ENCODE data around the gene HIF1AN.

Gene HIF1AN

DNA sequence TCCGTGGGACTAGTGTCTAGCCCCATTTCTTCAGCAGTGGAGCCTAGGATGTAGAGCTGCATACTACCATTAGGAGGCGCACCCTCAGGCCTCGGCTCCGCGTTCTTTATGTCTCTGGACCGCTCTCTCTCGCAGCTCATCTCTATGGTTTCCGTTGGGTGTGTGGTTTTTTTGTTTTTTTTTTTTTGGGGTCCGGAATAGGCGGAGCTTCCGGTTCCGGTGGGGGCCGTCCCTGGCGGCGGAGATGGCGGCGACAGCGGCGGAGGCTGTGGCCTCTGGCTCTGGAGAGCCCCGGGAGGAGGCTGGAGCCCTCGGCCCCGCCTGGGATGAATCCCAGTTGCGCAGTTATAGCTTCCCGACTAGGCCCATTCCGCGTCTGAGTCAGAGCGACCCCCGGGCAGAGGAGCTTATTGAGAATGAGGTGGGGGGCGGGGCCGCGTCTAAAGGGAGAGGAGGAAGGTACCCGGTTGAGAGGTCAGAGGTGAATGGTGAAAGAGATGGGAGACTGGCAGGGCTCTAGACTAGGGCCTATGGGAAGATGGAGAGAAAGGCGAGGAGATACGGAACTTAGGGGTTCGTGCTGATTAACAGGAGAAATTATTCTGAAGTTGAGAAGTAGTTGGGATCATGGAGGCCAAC is at the start of gene HIF1AN:
HIF1AN (plus strand) TSS at position 229 of the 639 bp plus-strand sequence; CDS start at position 245, 16 bp downstream.
- peak within 1 kb of the TSS; percentile 36 for H3K4me3 ChIP-seq (ENCODE audit: low read length)
- H3K9ac ChIP-seq (ENCODE audit: low read length): peak within 1 kb of the TSS; percentile 74
- no peaks in the 10 kb centered on the region for H3K27me3 ChIP-seq (ENCODE audit: control insufficient read depth, insufficient read depth, low read length)
- H3K4me1 ChIP-seq (ENCODE audit: control insufficient read depth, insufficient read depth, low read length): peaks cover 6% of the 10 kb centered on the region
- no peaks in the 10 kb centered on the region for H3K9me3 ChIP-seq (ENCODE audit: control insufficient read depth, low read length)
- no peaks in the 10 kb centered on the region for H3K36me3 ChIP-seq (ENCODE audit: control insufficient read depth, insufficient read depth, low read length)

DNA sequence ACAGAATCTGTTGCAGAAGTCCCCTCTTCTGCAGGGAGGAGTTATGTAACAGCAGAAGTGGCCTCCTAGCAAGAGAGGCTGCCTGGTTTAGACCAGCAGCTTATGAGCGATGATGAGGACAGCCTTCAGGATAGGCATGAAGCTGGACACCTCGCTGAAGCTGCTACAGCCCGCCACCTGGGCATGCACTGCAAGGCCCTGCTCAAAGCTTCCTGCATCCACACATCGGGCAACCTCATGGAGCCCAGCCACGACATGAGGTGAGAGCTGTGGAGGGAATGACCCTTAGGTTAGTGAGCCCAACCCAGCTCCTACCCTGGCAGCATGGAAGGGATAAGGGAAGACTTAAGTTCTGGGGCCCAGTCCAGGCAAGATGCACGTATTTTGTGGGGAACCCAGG is 48.2 kb upstream of the HIF1AN start:
- Histone ChIP-seq H3K9ac (ENCODE audit: low read length) (no peak overlapping the region), H3K4me1 (ENCODE audit: control insufficient read depth, insufficient read depth, low read length) (peaks cover 7% of the 10 kb centered on the region), H3K36me3 (ENCODE audit: control insufficient read depth, insufficient read depth, low read length) (peaks cover 5% of the 10 kb centered on the region), H3K9me3 (ENCODE audit: control insufficient read depth, low read length) (no peaks in the 10 kb centered on the region), H3K27me3 (ENCODE audit: control insufficient read depth, insufficient read depth, low read length) (peaks cover 8% of the 10 kb centered on the region), H3K4me3 (ENCODE audit: low read length) (no peak overlapping the region)

DNA sequence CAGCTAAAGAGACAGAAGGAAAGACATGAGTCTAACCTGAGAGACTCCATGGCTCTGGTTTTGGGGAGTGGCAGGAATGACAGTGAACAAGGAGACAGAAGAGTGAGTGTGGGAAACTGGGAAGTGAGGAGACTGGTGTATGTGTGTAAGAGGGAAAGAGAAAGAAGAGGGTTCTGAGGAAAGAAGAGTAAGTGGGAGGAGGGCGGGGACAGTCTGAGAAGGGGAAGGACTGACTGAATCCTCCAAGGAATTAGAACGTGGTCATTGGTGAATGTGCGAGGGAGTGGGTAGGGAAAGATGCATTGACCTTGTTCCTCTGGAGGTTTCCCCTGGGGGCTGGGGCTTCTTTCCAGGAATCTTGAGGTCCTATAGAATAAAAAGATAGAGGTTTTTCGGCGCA is 46.3 kb upstream of the HIF1AN start:
- Histone ChIP-seq H3K36me3 (ENCODE audit: control insufficient read depth, insufficient read depth, low read length) (peaks cover 5% of the 10 kb centered on the region), H3K4me1 (ENCODE audit: control insufficient read depth, insufficient read depth, low read length) (no peaks in the 10 kb centered on the region), H3K9me3 (ENCODE audit: control insufficient read depth, low read length) (no peaks in the 10 kb centered on the region), H3K9ac (ENCODE audit: low read length) (no peak overlapping the region), H3K4me3 (ENCODE audit: low read length) (no peak overlapping the region), H3K27me3 (ENCODE audit: control insufficient read depth, insufficient read depth, low read length) (no peaks in the 10 kb centered on the region)

DNA sequence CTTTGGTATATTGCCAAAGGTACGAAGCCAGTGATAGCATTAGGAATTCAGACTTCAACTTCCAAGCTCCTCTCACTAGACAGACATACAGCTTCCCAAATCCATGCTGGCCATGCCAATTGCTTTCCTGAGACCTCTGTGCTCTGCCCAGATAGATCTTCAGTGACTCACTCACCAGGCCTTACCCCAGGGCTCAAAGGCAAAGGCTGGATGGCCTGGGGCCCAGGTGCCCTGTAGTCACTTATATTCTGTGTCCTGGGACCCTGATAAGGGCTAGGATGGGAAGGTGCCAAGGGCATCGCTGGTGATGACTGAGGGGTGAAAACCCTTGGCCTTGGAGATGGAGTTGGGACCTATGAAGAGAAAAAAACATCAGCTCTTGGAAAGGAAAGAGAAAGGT is 45.2 kb upstream of the HIF1AN start:
- Histone ChIP-seq H3K9me3 (ENCODE audit: control insufficient read depth, low read length) (no peaks in the 10 kb centered on the region), H3K9ac (ENCODE audit: low read length) (no peak overlapping the region), H3K4me1 (ENCODE audit: control insufficient read depth, insufficient read depth, low read length) (no peaks in the 10 kb centered on the region), H3K27me3 (ENCODE audit: control insufficient read depth, insufficient read depth, low read length) (no peaks in the 10 kb centered on the region), H3K36me3 (ENCODE audit: control insufficient read depth, insufficient read depth, low read length) (peaks cover 5% of the 10 kb centered on the region), H3K4me3 (ENCODE audit: low read length) (no peak overlapping the region)

- Histone ChIP-seq H3K9me3 (ENCODE audit: control insufficient read depth, low read length) (no peaks in the 10 kb centered on the region), H3K4me3 (ENCODE audit: low read length) (no peak overlapping the region), H3K27me3 (ENCODE audit: control insufficient read depth, insufficient read depth, low read length) (no peaks in the 10 kb centered on the region), H3K4me1 (ENCODE audit: control insufficient read depth, insufficient read depth, low read length) (no peaks in the 10 kb centered on the region), H3K9ac (ENCODE audit: low read length) (no peak overlapping the region), H3K36me3 (ENCODE audit: control insufficient read depth, insufficient read depth, low read length) (no peaks in the 10 kb centered on the region)
These were observed 39.2 kb upstream of the HIF1AN start for GRCh38 chr10:100496567-100496966.

DNA sequence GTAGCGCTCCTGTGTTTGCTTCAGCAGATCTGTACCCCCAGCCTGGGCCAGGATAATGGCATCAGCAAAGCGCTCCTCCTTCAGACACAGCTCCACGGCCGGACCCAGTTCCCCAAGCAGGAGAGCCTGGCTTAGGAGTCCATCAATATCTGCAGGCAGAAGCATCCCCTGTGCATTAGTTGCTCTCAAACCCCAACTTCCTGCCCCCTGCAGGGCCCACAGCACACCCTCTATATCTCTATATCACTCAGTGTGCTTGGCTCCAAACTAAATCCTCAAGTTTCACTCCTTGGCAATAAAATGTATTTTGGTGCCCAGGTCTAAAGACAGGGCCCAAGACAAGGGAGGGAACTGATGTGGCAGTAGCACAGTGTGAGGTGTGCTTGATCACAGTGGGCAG is 37.7 kb upstream of the HIF1AN start:
- no peak overlapping the region for H3K9ac ChIP-seq (ENCODE audit: low read length)
- H3K4me3 ChIP-seq (ENCODE audit: low read length): no peak overlapping the region
- no peaks in the 10 kb centered on the region for H3K4me1 ChIP-seq (ENCODE audit: control insufficient read depth, insufficient read depth, low read length)
- no peaks in the 10 kb centered on the region for H3K36me3 ChIP-seq (ENCODE audit: control insufficient read depth, insufficient read depth, low read length)
- no peaks in the 10 kb centered on the region for H3K9me3 ChIP-seq (ENCODE audit: control insufficient read depth, low read length)
- no peaks in the 10 kb centered on the region for H3K27me3 ChIP-seq (ENCODE audit: control insufficient read depth, insufficient read depth, low read length)

DNA sequence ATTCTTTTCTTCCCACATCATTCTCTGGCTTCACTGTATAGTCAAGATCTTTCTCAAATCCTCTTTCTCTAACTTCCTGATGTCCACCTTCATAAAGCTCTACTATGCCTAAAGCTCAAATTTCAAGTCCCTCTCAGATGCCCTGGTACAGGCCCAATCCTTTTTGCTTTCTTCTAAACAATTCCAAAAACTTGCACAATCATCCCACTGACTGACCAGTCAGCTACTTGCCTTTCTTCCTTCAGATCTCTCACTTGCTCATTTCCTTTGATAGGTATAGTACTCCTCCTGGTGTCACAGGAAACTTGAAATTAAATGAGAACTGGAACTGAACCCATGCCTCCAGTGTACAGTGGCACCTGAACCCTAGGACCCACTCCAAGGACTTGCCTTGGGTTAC is 34.3 kb upstream of the HIF1AN start:
- no peaks in the 10 kb centered on the region for H3K9me3 ChIP-seq (ENCODE audit: control insufficient read depth, low read length)
- H3K36me3 ChIP-seq (ENCODE audit: control insufficient read depth, insufficient read depth, low read length): no peaks in the 10 kb centered on the region
- no peaks in the 10 kb centered on the region for H3K4me1 ChIP-seq (ENCODE audit: control insufficient read depth, insufficient read depth, low read length)
- H3K27me3 ChIP-seq (ENCODE audit: control insufficient read depth, insufficient read depth, low read length): no peaks in the 10 kb centered on the region
- no peak overlapping the region for H3K4me3 ChIP-seq (ENCODE audit: low read length)
- H3K9ac ChIP-seq (ENCODE audit: low read length): no peak overlapping the region

GRCh38 chr10:100502926-100503494 is 32.7 kb upstream of the HIF1AN start:
- no peaks in the 10 kb centered on the region for H3K4me1 ChIP-seq (ENCODE audit: control insufficient read depth, insufficient read depth, low read length)
- H3K4me3 ChIP-seq (ENCODE audit: low read length): no peak overlapping the region
- no peaks in the 10 kb centered on the region for H3K36me3 ChIP-seq (ENCODE audit: control insufficient read depth, insufficient read depth, low read length)
- H3K9ac ChIP-seq (ENCODE audit: low read length): no peak overlapping the region
- no peaks in the 10 kb centered on the region for H3K9me3 ChIP-seq (ENCODE audit: control insufficient read depth, low read length)
- no peaks in the 10 kb centered on the region for H3K27me3 ChIP-seq (ENCODE audit: control insufficient read depth, insufficient read depth, low read length)

- no peaks in the 10 kb centered on the region for H3K27me3 ChIP-seq (ENCODE audit: control insufficient read depth, insufficient read depth, low read length)
- H3K9me3 ChIP-seq (ENCODE audit: control insufficient read depth, low read length): no peaks in the 10 kb centered on the region
- H3K4me3 ChIP-seq (ENCODE audit: low read length): no peak overlapping the region
- H3K9ac ChIP-seq (ENCODE audit: low read length): no peak overlapping the region
- H3K4me1 ChIP-seq (ENCODE audit: control insufficient read depth, insufficient read depth, low read length): peaks cover 4% of the 10 kb centered on the region
- H3K36me3 ChIP-seq (ENCODE audit: control insufficient read depth, insufficient read depth, low read length): no peaks in the 10 kb centered on the region
These were observed 31.6 kb upstream of the HIF1AN start for GRCh38 chr10:100504096-100504495.

DNA sequence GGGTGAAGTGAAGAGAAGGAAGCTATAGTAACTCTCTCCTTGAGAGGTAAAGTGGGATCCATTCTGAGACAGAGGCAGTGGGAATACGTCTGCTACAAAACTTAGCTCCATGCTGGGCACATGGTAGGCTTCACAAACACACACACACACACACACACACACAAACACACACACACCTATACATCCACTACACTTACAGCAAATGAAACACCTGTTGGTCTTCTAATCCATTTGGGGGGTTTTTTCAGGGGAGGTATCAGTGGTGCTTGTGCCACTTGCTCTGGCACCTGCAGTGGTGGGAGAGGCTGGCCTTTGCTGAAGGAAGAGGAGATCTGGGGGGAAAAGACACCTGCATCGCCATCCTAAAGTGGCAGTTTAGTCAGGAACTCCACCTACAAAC is 30.6 kb upstream of the HIF1AN start:
- Histone ChIP-seq H3K9me3 (ENCODE audit: control insufficient read depth, low read length) (no peaks in the 10 kb centered on the region), H3K4me3 (ENCODE audit: low read length) (no peak overlapping the region), H3K36me3 (ENCODE audit: control insufficient read depth, insufficient read depth, low read length) (no peaks in the 10 kb centered on the region), H3K9ac (ENCODE audit: low read length) (no peak overlapping the region), H3K27me3 (ENCODE audit: control insufficient read depth, insufficient read depth, low read length) (no peaks in the 10 kb centered on the region), H3K4me1 (ENCODE audit: control insufficient read depth, insufficient read depth, low read length) (peaks cover 7% of the 10 kb centered on the region)

DNA sequence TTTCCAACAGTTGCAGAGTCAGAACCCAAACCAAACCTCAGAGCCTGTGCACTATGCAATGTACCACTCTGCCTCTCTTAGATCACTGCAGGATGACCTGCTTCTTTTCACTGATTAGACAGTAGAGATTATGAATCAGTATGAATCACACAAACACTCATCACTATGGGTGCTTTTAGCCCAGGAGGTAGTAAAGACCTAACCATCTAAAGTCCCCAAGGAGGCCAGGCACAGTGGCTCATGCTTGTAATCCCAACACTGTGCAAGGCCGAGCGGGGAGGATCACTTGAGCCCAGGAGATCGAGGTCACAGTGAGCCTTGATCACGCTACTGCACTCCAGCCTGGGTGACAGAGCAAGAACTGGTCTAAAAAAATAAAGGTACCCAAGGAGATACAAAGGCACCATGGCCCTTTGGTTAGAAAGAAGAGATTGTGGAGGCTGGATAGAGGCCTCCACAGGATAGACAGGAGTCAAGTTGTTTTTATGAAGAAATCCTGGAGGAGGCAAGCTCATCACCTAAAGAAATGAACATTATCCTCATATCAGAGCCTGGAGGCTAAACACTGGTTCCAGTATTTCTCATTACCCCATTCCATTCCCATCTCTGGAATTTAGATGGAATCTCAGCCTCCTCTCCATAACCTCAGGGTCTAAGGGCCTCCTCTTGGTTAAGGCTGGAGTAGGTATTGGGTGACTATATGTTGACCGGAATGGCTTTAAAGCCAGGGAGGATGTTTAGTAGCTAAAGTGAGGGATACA is 29.0 kb upstream of the HIF1AN start:
- Histone ChIP-seq H3K27me3 (ENCODE audit: control insufficient read depth, insufficient read depth, low read length) (no peaks in the 10 kb centered on the region), H3K9me3 (ENCODE audit: control insufficient read depth, low read length) (no peaks in the 10 kb centered on the region), H3K4me3 (ENCODE audit: low read length) (no peak overlapping the region), H3K36me3 (ENCODE audit: control insufficient read depth, insufficient read depth, low read length) (no peaks in the 10 kb centered on the region), H3K9ac (ENCODE audit: low read length) (no peak overlapping the region), H3K4me1 (ENCODE audit: control insufficient read depth, insufficient read depth, low read length) (peaks cover 16% of the 10 kb centered on the region)

- H3K27me3 ChIP-seq (ENCODE audit: control insufficient read depth, insufficient read depth, low read length): no peaks in the 10 kb centered on the region
- no peaks in the 10 kb centered on the region for H3K9me3 ChIP-seq (ENCODE audit: control insufficient read depth, low read length)
- H3K9ac ChIP-seq (ENCODE audit: low read length): no peak overlapping the region
- H3K36me3 ChIP-seq (ENCODE audit: control insufficient read depth, insufficient read depth, low read length): no peaks in the 10 kb centered on the region
- H3K4me3 ChIP-seq (ENCODE audit: low read length): no peak overlapping the region
- H3K4me1 ChIP-seq (ENCODE audit: control insufficient read depth, insufficient read depth, low read length): peaks cover 16% of the 10 kb centered on the region
These were observed 28.4 kb upstream of the HIF1AN start for GRCh38 chr10:100507357-100507732.

Measured in mucosa of stomach (tissue), 1 donor.